WTC11 (cell line): ENCODE results near the gene SHOX. TPM values are rescaled to one million over a fixed set of nuclear protein-coding genes. Genes with fewer than 3 reads are reported as not detected.

ENCODE experiments used
- ATAC-seq: fragments of 200-7000 bp; cut with Tn5 transposase; 2 replicates; pipeline ENCODE4 v1.10.0; 2021; ENCODE audit warnings: mild to moderate bottlenecking, moderate library complexity
- CTCF ChIA-PET: fragments of 300-600 bp; sonication (Branson Sonifier 250); formaldehyde crosslinking; loops from one replicate; lab custom pipeline; 2021; ENCODE audit warnings: antibody characterized with exemption; lab: Charles Lee
- POLR2A ChIA-PET: fragments of 350-600 bp; sonication (Branson Sonifier 250); formaldehyde crosslinking; loops from one replicate; lab custom pipeline; 2021; ENCODE audit warnings: antibody characterized with exemption; lab: Charles Lee
- DNase-seq: peaks from one replicate; pipeline ENCODE4 v3.0.0; 2021; ENCODE audit warnings: low spot score
- H3K27ac Mint-ChIP-seq: 2 replicates; pipeline ENCODE4 v1.8.0; 2021; ENCODE audit warnings: mixed read lengths
- H3K27me3 Mint-ChIP-seq: 2 replicates; pipeline ENCODE4 v1.8.0; 2021; ENCODE audit warnings: low read depth, mild to moderate bottlenecking, moderate library complexity, mixed read lengths
- H3K36me3 Mint-ChIP-seq: 2 replicates; pipeline ENCODE4 v1.8.0; 2021; ENCODE audit warnings: mixed read lengths
- H3K4me1 Mint-ChIP-seq: 2 replicates; pipeline ENCODE4 v1.8.0; 2022; ENCODE audit warnings: mixed read lengths
- H3K4me3 Mint-ChIP-seq: 2 replicates; pipeline ENCODE4 v1.8.0; 2021; ENCODE audit warnings: mild to moderate bottlenecking, moderate library complexity, mixed read lengths
- H3K9me3 Mint-ChIP-seq: 2 replicates; pipeline ENCODE4 v1.8.0; 2021; ENCODE audit warnings: mixed read lengths
- AR ChIP-seq: fragments of 250-450 bp; sonication (Bioruptor Pico); IDR thresholded peaks from 2 replicates; pipeline ENCODE4 v1.9.0; 2021; ENCODE audit warnings: mild to moderate bottlenecking
- ERG ChIP-seq: fragments of 250-450 bp; sonication (Bioruptor Pico); IDR thresholded peaks from 2 replicates; pipeline ENCODE4 v1.8.0; 2021; ENCODE audit warnings: mild to moderate bottlenecking
- NFATC4 ChIP-seq: fragments of 250-450 bp; sonication (Bioruptor Pico); IDR thresholded peaks from 2 replicates; pipeline ENCODE4 v1.9.0; 2021; ENCODE audit warnings: mild to moderate bottlenecking
- NFYB ChIP-seq: sonication (generic); formaldehyde crosslinking; conservative IDR thresholded peaks from 2 replicates; pipeline ENCODE4 v1.8.0; 2022; ENCODE audit warnings: low read depth, missing genetic modification reagents
- NR1H2 ChIP-seq: sonication (generic); formaldehyde crosslinking; IDR thresholded peaks from 2 replicates; pipeline ENCODE4 v1.9.0; 2021; ENCODE audit warnings: mild to moderate bottlenecking, moderate library complexity, missing genetic modification reagents
- SOX15 ChIP-seq: fragments of 250-450 bp; sonication (Bioruptor Pico); IDR thresholded peaks from 2 replicates; pipeline ENCODE4 v1.9.0; 2021; ENCODE audit warnings: mild to moderate bottlenecking
- ZNF121 ChIP-seq: sonication (generic); formaldehyde crosslinking; IDR thresholded peaks from 2 replicates; pipeline ENCODE4 v1.8.0; 2023; ENCODE audit warnings: missing genetic modification reagents
- ZNF263 ChIP-seq: sonication (generic); formaldehyde crosslinking; IDR thresholded peaks from 2 replicates; pipeline ENCODE4 v1.8.1; 2022; ENCODE audit warnings: low read depth, mild to moderate bottlenecking, moderate library complexity, missing genetic modification reagents
- ZNF532 ChIP-seq: fragments of 250-450 bp; sonication (Bioruptor Pico); IDR thresholded peaks from 2 replicates; pipeline ENCODE4 v1.9.0; 2021; ENCODE audit warnings: mild to moderate bottlenecking, borderline replicate concordance
- ZNF671 ChIP-seq: fragments of 250-450 bp; sonication (Bioruptor Pico); IDR thresholded peaks from 2 replicates; pipeline ENCODE4 v1.8.0; 2021; ENCODE audit warnings: mild to moderate bottlenecking
- ZSCAN18 ChIP-seq: fragments of 250-450 bp; sonication (Bioruptor Pico); IDR thresholded peaks from 2 replicates; pipeline ENCODE4 v2.1.2; 2022; ENCODE audit warnings: mild to moderate bottlenecking, moderate library complexity
- total RNA-seq: library from RNA; stranded (reverse); gene quantifications from 3 replicates; pipeline ENCODE4 v1.2.3, GENCODE V29; 2021
- TF ChIP-seq, protein P1 (sequence below): sonication (generic); formaldehyde crosslinking; IDR thresholded peaks from 2 replicates; pipeline ENCODE4 v1.8.1; 2022; ENCODE audit warnings: missing genetic modification reagents, borderline replicate concordance
- TF ChIP-seq, protein P2 (sequence below): sonication (generic); formaldehyde crosslinking; IDR thresholded peaks from 2 replicates; pipeline ENCODE4 v1.8.1; 2023; ENCODE audit warnings: mild to moderate bottlenecking, missing genetic modification reagents, moderate library complexity

SHOX gene
- total RNA-seq, 1 experiment from 2014 or later, result 0.09 TPM

DNA sequence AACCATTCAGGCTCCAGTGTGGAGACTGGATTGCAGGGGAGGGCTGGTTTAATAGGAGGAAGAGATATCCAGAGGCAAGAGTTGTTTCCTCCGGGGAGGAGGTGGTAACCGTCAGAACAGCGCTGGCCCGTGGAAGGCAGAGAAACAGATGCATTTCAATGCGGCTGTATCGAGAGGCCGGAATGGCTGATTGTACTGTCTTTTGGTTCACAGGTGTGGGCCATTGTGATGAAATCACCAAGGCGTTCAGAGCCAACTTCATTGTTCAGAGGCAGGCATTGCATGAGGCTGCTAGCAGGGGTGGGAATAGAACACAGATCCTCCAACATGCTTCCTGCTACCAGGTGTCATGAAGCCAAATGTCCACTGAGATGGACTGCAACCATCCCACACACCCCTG is 53.0 kb downstream of the SHOX start (continued):
- no peak for TF ChIP-seq ZSCAN18 (CRISPR knock-in tag)
- no peak for TF ChIP-seq AR (CRISPR knock-in tag)
- no peak for TF ChIP-seq NR1H2 (CRISPR knock-in tag)
- no peak for TF ChIP-seq ERG

GRCh38 chrX:685120-686032 is 54.8 kb downstream of the SHOX start:
- Mint-ChIP-seq H3K4me1 (peaks cover 20% of the 10 kb centered on the region), H3K27ac (no peak overlapping the region), H3K27me3 (peaks cover 8% of the 10 kb centered on the region)
- POLR2A ChIA-PET, result no interaction called here
- TF ChIP-seq, protein P1, sequence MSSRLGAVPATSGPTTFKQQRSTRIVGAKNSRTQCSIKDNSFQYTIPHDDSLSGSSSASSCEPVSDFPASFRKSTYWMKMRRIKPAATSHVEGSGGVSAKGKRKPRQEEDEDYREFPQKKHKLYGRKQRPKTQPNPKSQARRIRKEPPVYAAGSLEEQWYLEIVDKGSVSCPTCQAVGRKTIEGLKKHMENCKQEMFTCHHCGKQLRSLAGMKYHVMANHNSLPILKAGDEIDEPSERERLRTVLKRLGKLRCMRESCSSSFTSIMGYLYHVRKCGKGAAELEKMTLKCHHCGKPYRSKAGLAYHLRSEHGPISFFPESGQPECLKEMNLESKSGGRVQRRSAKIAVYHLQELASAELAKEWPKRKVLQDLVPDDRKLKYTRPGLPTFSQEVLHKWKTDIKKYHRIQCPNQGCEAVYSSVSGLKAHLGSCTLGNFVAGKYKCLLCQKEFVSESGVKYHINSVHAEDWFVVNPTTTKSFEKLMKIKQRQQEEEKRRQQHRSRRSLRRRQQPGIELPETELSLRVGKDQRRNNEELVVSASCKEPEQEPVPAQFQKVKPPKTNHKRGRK (CRISPR knock-in tag), result peak; percentile 73; the same call in 1 of the 2 replicates
- TF ChIP-seq NFYB, result no peak
- no peak for TF ChIP-seq SOX15 (CRISPR knock-in tag)
- TF ChIP-seq, all 79 proteins: peak for 1
- DNase-seq (peak; percentile 20), ATAC-seq (no peak)
- CTCF ChIA-PET, result no interaction called here
- peaks cover 9% of the 10 kb centered on the region; the same call in 1 of the 2 replicates for H3K9me3 Mint-ChIP-seq
- no peaks in the 10 kb centered on the region for H3K36me3 Mint-ChIP-seq
- H3K4me3 Mint-ChIP-seq, result no peak overlapping the region

DNA sequence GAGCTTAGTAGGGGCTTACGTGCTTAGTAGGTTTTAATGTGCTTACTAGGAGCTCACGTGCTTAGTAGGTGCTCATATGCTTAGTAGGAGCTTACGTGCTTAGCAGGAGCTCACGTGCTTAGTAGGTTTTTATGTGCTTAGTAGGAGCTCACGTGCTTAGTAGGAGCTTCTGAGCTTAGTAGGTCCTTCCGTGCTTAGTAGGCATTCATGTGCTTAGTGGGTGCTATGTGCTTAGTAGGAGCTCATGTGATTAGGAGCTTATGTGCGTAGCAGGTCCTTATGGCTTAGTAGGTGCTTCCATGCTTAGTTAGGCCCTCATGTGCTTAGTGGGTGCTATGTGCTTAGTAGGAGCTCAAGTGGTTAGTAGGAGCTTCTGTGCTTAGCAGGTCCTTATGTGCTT is 59.4 kb downstream of the SHOX start:
- peaks cover 9% of the 10 kb centered on the region; the same call in 1 of the 2 replicates for H3K9me3 Mint-ChIP-seq
- ChIA-PET CTCF (no interaction called here), POLR2A (no interaction called here)
- H3K27ac Mint-ChIP-seq, result no peak overlapping the region
- H3K36me3 Mint-ChIP-seq, result no peaks in the 10 kb centered on the region
- no peaks in the 10 kb centered on the region; the same call in 1 of the 2 replicates for H3K27me3 Mint-ChIP-seq
- no peak for ATAC-seq
- peaks cover under 1% of the 10 kb centered on the region; the same call in 1 of the 2 replicates for H3K4me1 Mint-ChIP-seq
- TF ChIP-seq ZNF671 (CRISPR knock-in tag) (no peak), NFATC4 (CRISPR knock-in tag) (no peak), ZNF121 (no peak), NFYB (no peak), ZNF263 (CRISPR knock-in tag) (no peak), ZNF532 (CRISPR knock-in tag) (no peak)
- TF ChIP-seq, protein P2, sequence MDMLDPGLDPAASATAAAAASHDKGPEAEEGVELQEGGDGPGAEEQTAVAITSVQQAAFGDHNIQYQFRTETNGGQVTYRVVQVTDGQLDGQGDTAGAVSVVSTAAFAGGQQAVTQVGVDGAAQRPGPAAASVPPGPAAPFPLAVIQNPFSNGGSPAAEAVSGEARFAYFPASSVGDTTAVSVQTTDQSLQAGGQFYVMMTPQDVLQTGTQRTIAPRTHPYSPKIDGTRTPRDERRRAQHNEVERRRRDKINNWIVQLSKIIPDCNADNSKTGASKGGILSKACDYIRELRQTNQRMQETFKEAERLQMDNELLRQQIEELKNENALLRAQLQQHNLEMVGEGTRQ (CRISPR knock-in tag), result no peak
- TF ChIP-seq, all 79 proteins: peak for 0
- H3K4me3 Mint-ChIP-seq, result no peak overlapping the region
- no peak for DNase-seq
